A673 (cell line): ENCODE measurements around the gene FKRP. TPM values are rescaled to one million over a fixed set of nuclear protein-coding genes. Genes with fewer than 3 reads are reported as not detected.

Source experiments
- Bru-seq: library from RNA; stranded (reverse); fragments of 400-500 nt; gene quantifications from one replicate; lab custom pipeline; 2021; lab: Mats Ljungman, UMichigan
- BruChase-seq, 2 experiments: library from RNA; stranded (reverse); fragments of 400-500 nt; gene quantifications; one replicate each; lab custom pipeline; 2021; lab: Mats Ljungman, UMichigan
- BruUV-seq: library from RNA; stranded (reverse); fragments of 400-500 nt; replicated peaks from 2 replicates; lab custom pipeline; 2021; lab: Mats Ljungman, UMichigan
- CTCF ChIA-PET: fragments of 300-600 bp; sonication (Branson Sonifier 250); formaldehyde crosslinking; loops from one replicate; lab custom pipeline; 2022; ENCODE audit warnings: antibody characterized with exemption; lab: Charles Lee
- POLR2A ChIA-PET: fragments of 300-600 bp; sonication (Branson Sonifier 250); formaldehyde crosslinking; loops from one replicate; lab custom pipeline; 2022; ENCODE audit warnings: antibody characterized with exemption; ENCODE audit not compliant: low non-redundant PET; lab: Charles Lee
- DNase-seq: peaks from one replicate; pipeline ENCODE4 v3.0.0-alpha.2; 2015; ENCODE audit warnings: low spot score
- H3K27ac ChIP-seq: fragments of 200-600 bp; sonication (generic); 2 replicates; pipeline ENCODE4 v1.5.1; 2016; ENCODE audit warnings: mixed run types, low read depth, mild to moderate bottlenecking, mixed read lengths, antibody characterized with exemption, low read length; ENCODE audit not compliant: poor library complexity, severe bottlenecking
- H3K27me3 ChIP-seq: fragments of 200-600 bp; sonication (generic); replicated peaks from 2 replicates; pipeline ENCODE4 v1.6.1; 2017; ENCODE audit warnings: mixed run types, low read depth, mild to moderate bottlenecking, mixed read lengths, antibody characterized with exemption, low read length; ENCODE audit not compliant: insufficient read depth, poor library complexity
- H3K36me3 ChIP-seq: fragments of 200-600 bp; sonication (generic); 2 replicates; pipeline ENCODE4 v1.6.1; 2016; ENCODE audit warnings: mixed run types, mild to moderate bottlenecking, mixed read lengths, antibody characterized with exemption, low read length; ENCODE audit not compliant: insufficient read depth, poor library complexity, severe bottlenecking
- H3K4me1 ChIP-seq: fragments of 200-600 bp; sonication (generic); 2 replicates; pipeline ENCODE4 v1.6.1; 2017; ENCODE audit warnings: mixed run types, mild to moderate bottlenecking, mixed read lengths, antibody characterized with exemption, low read length; ENCODE audit not compliant: insufficient read depth, poor library complexity, severe bottlenecking
- H3K4me3 ChIP-seq: fragments of 200-600 bp; sonication (generic); 2 replicates; pipeline ENCODE4 v1.5.1; 2016; ENCODE audit warnings: low read depth, mixed run types, mild to moderate bottlenecking, mixed read lengths, low read length; ENCODE audit not compliant: poor library complexity, severe bottlenecking
- H3K9me3 ChIP-seq: fragments of 200-600 bp; sonication (generic); 2 replicates; pipeline ENCODE4 v1.6.1; 2016; ENCODE audit warnings: mixed run types, low read depth, mild to moderate bottlenecking, mixed read lengths, antibody characterized with exemption, low read length; ENCODE audit not compliant: poor library complexity, severe bottlenecking
- EZH2 ChIP-seq: fragments of 200-600 bp; sonication (generic); IDR thresholded peaks from 2 replicates; pipeline ENCODE4 v1.6.1; 2017; ENCODE audit warnings: borderline replicate concordance, low read depth, mild to moderate bottlenecking, mixed read lengths, antibody characterized with exemption, low read length; ENCODE audit not compliant: poor library complexity, severe bottlenecking
- intact Hi-C: fragments of 100-400 bp; cut with micrococcal nuclease; formaldehyde crosslinking; loops from one replicate; pipeline ENCODE4 v1.10.0; 2022; ENCODE audit not compliant: unreplicated experiment
- long read RNA-seq: library from polyadenylated mRNA; stranded (forward); transcript quantifications from one replicate; pipeline ENCODE4 v2.0.0, GENCODE V29; 2022
- total RNA-seq: library from RNA; stranded (reverse); gene quantifications from 2 replicates; pipeline ENCODE4 v1.2.3, GENCODE V29; 2021
- TF ChIP-seq, protein P1 (sequence below): fragments of 300-800, 200-600 bp; sonication (generic); conservative IDR thresholded peaks from 2 replicates; pipeline ENCODE4 v1.5.1; 2017; ENCODE audit warnings: low read depth, mild to moderate bottlenecking, antibody characterized with exemption, low read length, moderate library complexity, mixed read lengths

The FKRP gene, protein sequence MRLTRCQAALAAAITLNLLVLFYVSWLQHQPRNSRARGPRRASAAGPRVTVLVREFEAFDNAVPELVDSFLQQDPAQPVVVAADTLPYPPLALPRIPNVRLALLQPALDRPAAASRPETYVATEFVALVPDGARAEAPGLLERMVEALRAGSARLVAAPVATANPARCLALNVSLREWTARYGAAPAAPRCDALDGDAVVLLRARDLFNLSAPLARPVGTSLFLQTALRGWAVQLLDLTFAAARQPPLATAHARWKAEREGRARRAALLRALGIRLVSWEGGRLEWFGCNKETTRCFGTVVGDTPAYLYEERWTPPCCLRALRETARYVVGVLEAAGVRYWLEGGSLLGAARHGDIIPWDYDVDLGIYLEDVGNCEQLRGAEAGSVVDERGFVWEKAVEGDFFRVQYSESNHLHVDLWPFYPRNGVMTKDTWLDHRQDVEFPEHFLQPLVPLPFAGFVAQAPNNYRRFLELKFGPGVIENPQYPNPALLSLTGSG
- total RNA-seq (23.6 and 26.1 TPM in 2 replicates), Bru-seq, nascent RNA (percentile 63 among the genes with signal in this experiment), BruChase-seq, experiment 1, labeled RNA remaining after a 2-hour chase (percentile 72 among the genes with signal in this experiment), BruChase-seq, experiment 2, labeled RNA remaining after a 6-hour chase (percentile 77 among the genes with signal in this experiment)
- long read RNA-seq, transcript FKRP-201 (4 exons, 3,332 nt) = major isoform, 6 of 17 reads
- long read RNA-seq, partial matches to known transcripts = 0 of 17 reads
- long read RNA-seq, other reads (novel, unspliced or antisense) = 9 of 17 reads

DNA sequence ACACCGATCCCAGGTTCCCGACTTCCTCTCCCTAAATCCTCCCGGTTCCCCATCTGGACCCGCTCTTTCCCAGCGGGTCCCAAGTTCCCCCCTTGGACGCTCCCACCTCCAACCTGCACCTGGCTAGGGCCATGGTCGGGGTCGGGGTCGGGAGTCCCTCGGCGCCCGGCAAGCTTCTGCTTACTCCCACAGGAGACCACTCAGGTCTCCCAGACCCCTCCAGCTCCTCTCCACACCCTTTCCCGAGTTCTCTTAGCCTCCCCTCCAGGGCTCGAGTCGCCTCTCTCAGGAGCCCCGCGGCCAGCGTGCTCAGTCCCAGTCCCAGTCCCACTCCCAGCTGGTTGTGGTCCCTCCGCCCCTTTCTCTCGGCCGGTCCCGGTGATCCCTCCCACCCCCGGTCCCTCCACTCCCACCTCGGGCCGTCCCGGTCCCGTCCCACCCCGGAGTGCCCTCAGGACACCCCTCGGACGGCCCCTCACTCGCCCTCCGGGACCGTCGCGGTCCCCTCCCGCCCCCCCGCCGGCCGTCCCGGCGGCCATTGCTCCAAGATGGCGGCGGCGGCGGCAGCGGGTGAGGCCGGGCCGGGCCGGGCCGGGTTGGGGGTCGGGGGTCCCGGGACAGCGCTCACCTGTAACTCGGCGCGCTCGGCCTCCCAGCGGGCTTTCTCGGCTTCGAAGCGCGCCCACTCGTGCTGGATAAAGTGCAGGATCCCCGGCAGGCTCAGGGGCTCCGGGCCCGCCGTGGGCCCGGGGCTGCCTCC lies at the start of gene FKRP:
Gene FKRP, plus strand, starts transcription at position 537 of the 760 bp plus-strand sequence. CDS start 9,394 bp downstream, outside the sequence.
- intact Hi-C loops = no loop called here
- Histone ChIP-seq H3K27me3 (no peaks in the 10 kb centered on the region), H3K9me3 (no peaks in the 10 kb centered on the region), H3K36me3 (peaks cover 13% of the 10 kb centered on the region), H3K4me3 (peak within 1 kb of the TSS; percentile 100), H3K27ac (peak within 1 kb of the TSS; percentile 96), H3K4me1 (no peaks in the 10 kb centered on the region)
- peak; percentile 35 for DNase-seq
- ChIA-PET CTCF (no interaction called here), POLR2A (interaction anchor here (0.6 kb wide), 2 partner anchors 557 to 802 kb away, joined by 4 to 8 read pairs; no protein-coding TSS in a partner anchor)
- BruUV-seq = no TSS peak
- TF ChIP-seq EZH2 = no peak
- TF ChIP-seq, protein P1, sequence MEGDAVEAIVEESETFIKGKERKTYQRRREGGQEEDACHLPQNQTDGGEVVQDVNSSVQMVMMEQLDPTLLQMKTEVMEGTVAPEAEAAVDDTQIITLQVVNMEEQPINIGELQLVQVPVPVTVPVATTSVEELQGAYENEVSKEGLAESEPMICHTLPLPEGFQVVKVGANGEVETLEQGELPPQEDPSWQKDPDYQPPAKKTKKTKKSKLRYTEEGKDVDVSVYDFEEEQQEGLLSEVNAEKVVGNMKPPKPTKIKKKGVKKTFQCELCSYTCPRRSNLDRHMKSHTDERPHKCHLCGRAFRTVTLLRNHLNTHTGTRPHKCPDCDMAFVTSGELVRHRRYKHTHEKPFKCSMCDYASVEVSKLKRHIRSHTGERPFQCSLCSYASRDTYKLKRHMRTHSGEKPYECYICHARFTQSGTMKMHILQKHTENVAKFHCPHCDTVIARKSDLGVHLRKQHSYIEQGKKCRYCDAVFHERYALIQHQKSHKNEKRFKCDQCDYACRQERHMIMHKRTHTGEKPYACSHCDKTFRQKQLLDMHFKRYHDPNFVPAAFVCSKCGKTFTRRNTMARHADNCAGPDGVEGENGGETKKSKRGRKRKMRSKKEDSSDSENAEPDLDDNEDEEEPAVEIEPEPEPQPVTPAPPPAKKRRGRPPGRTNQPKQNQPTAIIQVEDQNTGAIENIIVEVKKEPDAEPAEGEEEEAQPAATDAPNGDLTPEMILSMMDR = no peak

DNA sequence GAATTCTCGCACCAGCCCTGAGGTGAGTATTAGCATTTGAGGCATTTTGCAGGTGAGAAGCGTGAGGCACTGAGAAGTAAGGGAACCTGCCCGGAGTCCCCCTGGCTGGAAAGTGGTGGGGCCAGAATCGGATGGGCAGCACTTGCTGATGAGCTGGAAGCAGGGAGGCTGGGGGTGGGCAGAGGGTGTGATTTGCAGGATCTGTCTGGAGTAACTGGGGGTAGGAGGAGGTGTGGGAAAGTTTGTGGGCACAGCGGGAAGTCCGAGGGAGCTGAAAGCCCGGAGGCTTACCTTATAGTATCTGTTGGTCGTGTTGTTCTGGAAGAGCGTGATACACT lies 49.0 kb upstream of the FKRP start:
- H3K36me3 ChIP-seq = peaks cover 58% of the 10 kb centered on the region
- TF ChIP-seq EZH2 = no peak
- TF ChIP-seq, protein P1 = no peak
- BruUV-seq = no TSS peak
- H3K27me3 ChIP-seq = no peaks in the 10 kb centered on the region
- no peak for DNase-seq
- ChIA-PET POLR2A (interaction anchor here (0.6 kb wide), 1 partner anchor 52 kb away, joined by 3 read pairs; no protein-coding TSS in a partner anchor), CTCF (interaction anchor here (1.2 kb wide), 1 partner anchor 143 kb away, joined by 14 read pairs; no protein-coding TSS in a partner anchor)
- H3K9me3 ChIP-seq = no peaks in the 10 kb centered on the region
- no peak overlapping the region for H3K27ac ChIP-seq
- intact Hi-C loops = no loop called here
- peak overlapping the region; percentile 28 for H3K4me3 ChIP-seq
- H3K4me1 ChIP-seq = no peaks in the 10 kb centered on the region
